Activated CD4-positive, alpha-beta T cell treated with anti-CD3 and anti-CD28 coated beads, Interleukin-2, amount 10 ng/mL, durations not matched to agents 24 days and 14 days (primary cell): ENCODE results near the gene C2orf69. TPM values are rescaled to one million over a fixed set of nuclear protein-coding genes. Genes with fewer than 3 reads are reported as not detected.

Experiments
- DNase-seq: peaks from one replicate; pipeline ENCODE4 v3.0.0; 2022
- H3K27ac Mint-ChIP-seq: one replicate; pipeline ENCODE4 v1.8.0; 2022; ENCODE audit warnings: mild to moderate bottlenecking, mixed read lengths
- H3K27me3 Mint-ChIP-seq: one replicate; pipeline ENCODE4 v1.8.0; 2022; ENCODE audit warnings: mixed read lengths
- H3K36me3 Mint-ChIP-seq: one replicate; pipeline ENCODE4 v1.8.0; 2022; ENCODE audit warnings: low read depth, mild to moderate bottlenecking, mixed read lengths
- H3K4me1 Mint-ChIP-seq: one replicate; pipeline ENCODE4 v1.8.0; 2021; ENCODE audit warnings: mixed read lengths
- H3K4me3 Mint-ChIP-seq: one replicate; pipeline ENCODE4 v1.8.0; 2022; ENCODE audit warnings: mild to moderate bottlenecking, moderate library complexity, mixed read lengths
- H3K9me3 Mint-ChIP-seq: one replicate; pipeline ENCODE4 v1.8.0; 2021; ENCODE audit warnings: mixed read lengths
- intact Hi-C: fragments of 100-400 bp; cut with micrococcal nuclease; formaldehyde crosslinking; loops from one replicate; pipeline ENCODE4 v1.15.1; 2023
- total RNA-seq: library from RNA; stranded (reverse); gene quantifications from 2 replicates; pipeline ENCODE4 v1.2.3, GENCODE V29; 2022

The C2orf69 gene
- total RNA-seq, 1 donor from 2014 or later, result 17.4 TPM

- Mint-ChIP-seq H3K4me3 (no peak overlapping the region), H3K27me3 (no peaks in the 10 kb centered on the region), H3K27ac (no peak overlapping the region), H3K36me3 (peaks cover 58% of the 10 kb centered on the region), H3K9me3 (no peaks in the 10 kb centered on the region), H3K4me1 (peaks cover 24% of the 10 kb centered on the region)
- intact Hi-C loops, result no loop called here
- no peak for DNase-seq
Measured at GRCh38 chr2:199962203-199962602, 51.1 kb downstream of the C2orf69 start.

- no peak overlapping the region for H3K27ac Mint-ChIP-seq
- intact Hi-C loops, result no loop called here
- H3K27me3 Mint-ChIP-seq, result no peaks in the 10 kb centered on the region
- peaks cover 46% of the 10 kb centered on the region for H3K36me3 Mint-ChIP-seq
- no peak for DNase-seq
- no peak overlapping the region for H3K4me3 Mint-ChIP-seq
- H3K4me1 Mint-ChIP-seq, result peaks cover 9% of the 10 kb centered on the region
- H3K9me3 Mint-ChIP-seq, result no peaks in the 10 kb centered on the region
Measured at GRCh38 chr2:199966405-199966804, 55.3 kb downstream of the C2orf69 start.

GRCh38 chr2:199966976-199967375 is 55.9 kb downstream of the C2orf69 start:
- H3K27ac Mint-ChIP-seq, result no peak overlapping the region
- no peak for DNase-seq
- peaks cover 42% of the 10 kb centered on the region for H3K36me3 Mint-ChIP-seq
- H3K9me3 Mint-ChIP-seq, result no peaks in the 10 kb centered on the region
- intact Hi-C loops, result no loop called here
- no peak overlapping the region for H3K4me3 Mint-ChIP-seq
- peaks cover 5% of the 10 kb centered on the region for H3K4me1 Mint-ChIP-seq
- H3K27me3 Mint-ChIP-seq, result no peaks in the 10 kb centered on the region

- Mint-ChIP-seq H3K27me3 (no peaks in the 10 kb centered on the region), H3K4me3 (no peak overlapping the region), H3K4me1 (no peaks in the 10 kb centered on the region), H3K27ac (no peak overlapping the region), H3K9me3 (no peaks in the 10 kb centered on the region), H3K36me3 (peaks cover 36% of the 10 kb centered on the region)
- intact Hi-C loops, result no loop called here
- no peak for DNase-seq
Measured at GRCh38 chr2:199968126-199968525, 57.0 kb downstream of the C2orf69 start.

GRCh38 chr2:199972088-199972626 is 61.1 kb downstream of the C2orf69 start:
- Mint-ChIP-seq H3K27me3 (no peaks in the 10 kb centered on the region), H3K9me3 (no peaks in the 10 kb centered on the region), H3K27ac (no peak overlapping the region), H3K36me3 (peaks cover 22% of the 10 kb centered on the region), H3K4me3 (no peak overlapping the region), H3K4me1 (peaks cover under 1% of the 10 kb centered on the region)
- no peak for DNase-seq
- intact Hi-C loops, result no loop called here

GRCh38 chr2:199973703-199974102 is 62.6 kb downstream of the C2orf69 start:
- peaks cover 14% of the 10 kb centered on the region for H3K4me1 Mint-ChIP-seq
- H3K9me3 Mint-ChIP-seq, result no peaks in the 10 kb centered on the region
- no peaks in the 10 kb centered on the region for H3K27me3 Mint-ChIP-seq
- DNase-seq, result no peak
- H3K27ac Mint-ChIP-seq, result no peak overlapping the region
- H3K4me3 Mint-ChIP-seq, result no peak overlapping the region
- peaks cover 12% of the 10 kb centered on the region for H3K36me3 Mint-ChIP-seq
- intact Hi-C loops, result no loop called here

GRCh38 chr2:199975273-199975895 is 64.3 kb downstream of the C2orf69 start:
- no peaks in the 10 kb centered on the region for H3K27me3 Mint-ChIP-seq
- H3K4me1 Mint-ChIP-seq, result peaks cover 23% of the 10 kb centered on the region
- DNase-seq, result no peak
- no peak overlapping the region for H3K27ac Mint-ChIP-seq
- H3K36me3 Mint-ChIP-seq, result peaks cover 9% of the 10 kb centered on the region
- no peaks in the 10 kb centered on the region for H3K9me3 Mint-ChIP-seq
- H3K4me3 Mint-ChIP-seq, result no peak overlapping the region
- intact Hi-C loops, result no loop called here

Other genes starting within 250 kb of the C2orf69 start
- 2.0 and 2.1 TPM in 2 replicates for gene FTCDNL1, start 60.1 kb upstream of the C2orf69 start, total RNA-seq
- gene TYW5, start 44.2 kb downstream of the C2orf69 start, total RNA-seq, result 10.9 and 11.7 TPM in 2 replicates
- 27.9 and 29.6 TPM in 2 replicates for gene MAIP1, start 44.3 kb downstream of the C2orf69 start, total RNA-seq